Neutrophil (primary cell): ENCODE data around the gene P2RY4.
"Not testable (repeated sequence)": the region's sequence is repeated elsewhere in the genome, so short reads cannot be mapped to it uniquely, and the experiment has no call there.

Experiments used
- H3K27ac ChIP-seq: fragments of 200-600 bp; sonication (generic); 2 replicates; pipeline ENCODE4 v1.5.1; 2016; ENCODE audit warnings: mild to moderate bottlenecking, moderate library complexity
- H3K27me3 ChIP-seq: fragments of 200-600 bp; sonication (generic); 2 replicates; pipeline ENCODE4 v1.6.0; 2016; ENCODE audit warnings: mild to moderate bottlenecking
- H3K36me3 ChIP-seq: fragments of 200-600 bp; sonication (generic); 2 replicates; pipeline ENCODE4 v1.5.1; 2017
- H3K4me1 ChIP-seq, 2 experiments: fragments of 200-600 bp in 1 of 2; sonication (generic) in 1 of 2; 1 replicate in 1 of 2; 2 replicates in 1 of 2; pipeline versions ENCODE4 v1.5.1 to v1.6.1; 2013 to 2016; ENCODE audit warnings: low read depth in 1 of 2, low read length in 1 of 2, mild to moderate bottlenecking in 1 of 2, moderate library complexity in 1 of 2; ENCODE audit not compliant: control insufficient read depth in 1 of 2, insufficient read depth in 1 of 2
- H3K4me3 ChIP-seq, 2 experiments: fragments of 200-600 bp in 1 of 2; sonication (generic) in 1 of 2; 1 replicate in 1 of 2; 2 replicates in 1 of 2; pipeline ENCODE4 v1.5.1; 2013 to 2016; ENCODE audit warnings: low read depth in 1 of 2, low read length in 1 of 2, mild to moderate bottlenecking in 1 of 2, moderate library complexity in 1 of 2
- H3K9me3 ChIP-seq: fragments of 200-600 bp; sonication (generic); 2 replicates; pipeline ENCODE4 v1.5.1; 2016
- TF ChIP-seq, protein P1 (sequence below): fragments of 200-600 bp; sonication (generic); IDR thresholded peaks from 2 replicates; pipeline ENCODE4 v1.5.1; 2016; ENCODE audit warnings: antibody characterized with exemption

Gene P2RY4

GRCh38 chrX:70289168-70289792, 29.3 kb upstream of the P2RY4 start:
- H3K27me3 ChIP-seq = no peaks in the 10 kb centered on the region

GRCh38 chrX:70281951-70282350, 21.9 kb upstream of the P2RY4 start, which contains the start of gene RAB41:
RAB41 (plus strand) TSS chrX:70282172; CDS start chrX:70282218, 46 bp downstream.
- H3K36me3 ChIP-seq = peaks cover 13% of the 10 kb centered on the region
- TF ChIP-seq, protein P1, sequence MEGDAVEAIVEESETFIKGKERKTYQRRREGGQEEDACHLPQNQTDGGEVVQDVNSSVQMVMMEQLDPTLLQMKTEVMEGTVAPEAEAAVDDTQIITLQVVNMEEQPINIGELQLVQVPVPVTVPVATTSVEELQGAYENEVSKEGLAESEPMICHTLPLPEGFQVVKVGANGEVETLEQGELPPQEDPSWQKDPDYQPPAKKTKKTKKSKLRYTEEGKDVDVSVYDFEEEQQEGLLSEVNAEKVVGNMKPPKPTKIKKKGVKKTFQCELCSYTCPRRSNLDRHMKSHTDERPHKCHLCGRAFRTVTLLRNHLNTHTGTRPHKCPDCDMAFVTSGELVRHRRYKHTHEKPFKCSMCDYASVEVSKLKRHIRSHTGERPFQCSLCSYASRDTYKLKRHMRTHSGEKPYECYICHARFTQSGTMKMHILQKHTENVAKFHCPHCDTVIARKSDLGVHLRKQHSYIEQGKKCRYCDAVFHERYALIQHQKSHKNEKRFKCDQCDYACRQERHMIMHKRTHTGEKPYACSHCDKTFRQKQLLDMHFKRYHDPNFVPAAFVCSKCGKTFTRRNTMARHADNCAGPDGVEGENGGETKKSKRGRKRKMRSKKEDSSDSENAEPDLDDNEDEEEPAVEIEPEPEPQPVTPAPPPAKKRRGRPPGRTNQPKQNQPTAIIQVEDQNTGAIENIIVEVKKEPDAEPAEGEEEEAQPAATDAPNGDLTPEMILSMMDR = no peak
- no peaks in the 10 kb centered on the region for H3K4me1 ChIP-seq
- H3K4me3 ChIP-seq = no peak within 1 kb of the TSS
- no peak within 1 kb of the TSS for H3K27ac ChIP-seq
- H3K9me3 ChIP-seq = no peaks in the 10 kb centered on the region
- H3K27me3 ChIP-seq = no peaks in the 10 kb centered on the region

More at GRCh38 chrX:70289168-70289792, 29.3 kb upstream of the P2RY4 start:
- Histone ChIP-seq H3K27ac (peak overlapping the region; percentile 58), H3K4me1 (peaks cover 9 to 16% of the 10 kb centered on the region in 2 experiments), H3K4me3 (peak overlapping the region; percentile 61 to 65), H3K9me3 (no peaks in the 10 kb centered on the region), H3K36me3 (peaks cover 21% of the 10 kb centered on the region)
- TF ChIP-seq, protein P1 = no peak

DNA sequence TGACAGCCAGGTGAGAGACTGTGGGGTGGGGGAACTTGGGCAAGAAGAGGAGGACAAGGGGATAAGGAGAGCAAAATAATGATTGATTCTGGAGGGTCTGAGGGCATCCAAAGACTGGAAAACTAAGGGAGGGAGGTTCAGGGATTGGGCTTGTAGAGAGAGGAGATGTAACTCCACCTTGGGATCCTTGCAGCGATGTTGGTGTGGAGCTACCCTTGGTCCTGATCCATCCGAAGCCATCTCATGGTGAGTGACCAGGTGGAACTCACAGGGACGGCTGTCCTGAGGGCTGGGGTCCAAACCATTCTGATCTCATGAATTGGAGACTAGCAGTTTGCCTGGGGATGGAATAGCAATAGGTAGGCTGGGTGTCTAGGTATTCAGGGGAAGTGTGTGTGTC, 20.6 kb upstream of the P2RY4 start:
- no peaks in the 10 kb centered on the region for H3K9me3 ChIP-seq
- TF ChIP-seq, protein P1 = no peak

GRCh38 chrX:70279081-70279480, 19.1 kb upstream of the P2RY4 start:
- H3K4me1 ChIP-seq = no peaks in the 10 kb centered on the region
- H3K4me3 ChIP-seq = no peak overlapping the region
- TF ChIP-seq, protein P1 = no peak
- no peak overlapping the region for H3K27ac ChIP-seq
- no peaks in the 10 kb centered on the region for H3K27me3 ChIP-seq
- H3K9me3 ChIP-seq = no peaks in the 10 kb centered on the region
- H3K36me3 ChIP-seq = no peaks in the 10 kb centered on the region

More for the DNA sequence above, 20.6 kb upstream of the P2RY4 start:
- Histone ChIP-seq H3K27me3 (no peaks in the 10 kb centered on the region), H3K4me3 (no peak overlapping the region), H3K4me1 (no peaks in the 10 kb centered on the region), H3K36me3 (peaks cover 7% of the 10 kb centered on the region), H3K27ac (no peak overlapping the region)

DNA sequence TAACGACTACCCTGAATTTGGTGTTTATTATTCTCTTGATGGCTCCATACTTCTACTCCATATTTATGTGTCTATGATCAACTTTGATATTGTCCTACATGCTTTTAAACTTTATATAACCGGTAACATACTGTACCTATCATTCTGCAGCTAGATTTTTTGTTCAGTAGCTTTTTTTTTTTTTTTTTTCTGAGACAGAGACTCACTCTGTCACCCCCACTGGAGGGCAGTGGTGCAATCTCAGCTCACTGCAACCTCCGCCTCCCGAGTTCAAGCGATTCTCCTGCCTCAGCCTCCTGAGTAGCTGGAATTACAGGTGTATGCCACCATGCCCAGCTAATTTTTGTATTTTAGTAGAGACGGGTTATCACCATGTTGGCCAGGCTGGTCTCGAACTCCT, 14.0 kb upstream of the P2RY4 start:
- not testable (repeated sequence) for H3K27ac ChIP-seq, H3K9me3 ChIP-seq, H3K27me3 ChIP-seq, H3K4me1 ChIP-seq, H3K4me3 ChIP-seq, H3K36me3 ChIP-seq

DNA sequence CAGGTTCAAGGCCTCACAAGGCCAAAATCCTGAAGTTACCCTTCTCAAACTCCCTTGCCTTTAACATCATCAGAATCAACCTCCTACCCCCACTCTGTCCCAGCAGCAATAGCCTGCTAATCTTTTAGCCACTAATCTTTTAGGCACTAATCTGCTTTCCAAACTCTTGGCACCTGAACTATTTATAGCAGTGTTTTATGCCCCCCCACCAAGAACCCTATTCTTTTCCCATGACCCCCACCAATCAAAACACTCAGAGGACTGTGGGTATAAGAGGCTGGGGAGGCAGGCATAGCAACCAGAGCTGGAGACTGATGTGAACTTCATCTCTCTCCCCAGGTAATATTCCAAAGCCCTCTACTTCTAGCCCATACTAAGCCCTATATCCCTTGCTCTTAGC, 8.0 kb upstream of the P2RY4 start, which contains the start of gene ARR3:
ARR3 (plus strand) TSS at position 301 of the 400 bp plus-strand sequence. CDS start 1,052 bp downstream, outside the sequence.
- Histone ChIP-seq H3K27me3 (no peaks in the 10 kb centered on the region), H3K4me3 (no peak within 1 kb of the TSS), H3K9me3 (no peaks in the 10 kb centered on the region), H3K4me1 (no peaks in the 10 kb centered on the region), H3K36me3 (no peaks in the 10 kb centered on the region), H3K27ac (no peak within 1 kb of the TSS)
- TF ChIP-seq, protein P1 = no peak
